Psoas muscle (tissue), 8 donors: ENCODE data around the gene TENT4B. TPM values are rescaled to one million over a fixed set of nuclear protein-coding genes. Genes with fewer than 3 reads are reported as not detected.
"Not testable (repeated sequence)": the region's sequence is repeated elsewhere in the genome, so short reads cannot be mapped to it uniquely, and the experiment has no call there.

Experiments used
- ATAC-seq, 4 donors: fragments of 200-7000 bp; cut with Tn5 transposase; one replicate each; pipeline ENCODE4 v1.9.1; 2020; ENCODE audit warnings: moderate library complexity in 3 of 4, mild to moderate bottlenecking in 2 of 4
- DNase-seq, 2 donors: peaks; one replicate each; pipeline ENCODE4 v3.0.0-alpha.2; 2020
- H3K27ac ChIP-seq: fragments of 200-600 bp; one replicate; pipeline ENCODE4 v1.8.0; 2022
- H3K27me3 ChIP-seq, 3 donors: fragments of 200-600 bp in 1 of 3; one replicate each; pipeline versions ENCODE4 v1.6.1 to v1.8.0; 2013 to 2022; ENCODE audit warnings: low read length in 2 of 3, mild to moderate bottlenecking in 2 of 3, moderate library complexity in 1 of 3; ENCODE audit not compliant: insufficient read depth in 3 of 3
- H3K36me3 ChIP-seq, 2 donors: fragments of 200-600 bp in 1 of 2; one replicate each; pipeline versions ENCODE4 v1.6.1 to v1.8.0; 2013 to 2022; ENCODE audit warnings: low read depth in 1 of 2, mild to moderate bottlenecking in 1 of 2, moderate library complexity in 1 of 2; ENCODE audit not compliant: insufficient read depth in 1 of 2
- H3K4me1 ChIP-seq: fragments of 200-600 bp; one replicate; pipeline ENCODE4 v1.8.0; 2022
- H3K4me3 ChIP-seq: fragments of 200-600 bp; one replicate; pipeline ENCODE4 v1.8.0; 2022; ENCODE audit warnings: mild to moderate bottlenecking
- H3K9me3 ChIP-seq: fragments of 200-600 bp; one replicate; pipeline ENCODE4 v1.8.0; 2022
- WGBS, 3 donors: extraction: QIAGEN DNeasy Blood & Tissue Kit; methylation state at CpG; one replicate each; pipeline versions ENCODE4 v1.1.6 to v1.1.7; 2013; 5-methylcytosine and 5-hydroxymethylcytosine counted together
- intact Hi-C, 2 donors: fragments of 100-400 bp; cut with DNase I; formaldehyde crosslinking; loops; one replicate each; pipeline versions ENCODE4 v1.11.0 to v1.14.2; 2022
- polyA plus RNA-seq, 3 donors: library from polyadenylated mRNA; stranded (reverse); fragments of 200-250 nt; gene quantifications; one replicate each; pipeline ENCODE4 v1.2.3, GENCODE V29; 2013
- total RNA-seq, 4 donors: library from RNA; stranded (reverse); fragmentation: NEBNext Ultra II Directional in 2 of 4; extraction: Animal tissue kit (Norgen Biotek cat#: 25700) in 2 of 4; gene quantifications; one replicate each; pipeline versions ENCODE4 v1.2.1 to v1.2.4, GENCODE V29; 2021 to 2023
- TF ChIP-seq, protein P1 (sequence below): fragments of 200-600 bp; IDR thresholded peaks from one replicate; pipeline ENCODE4 v1.8.0; 2022; ENCODE audit warnings: antibody characterized with exemption
- donor health status: healthy with polysubstance abuse.
- donor health status: DM: no; HTN: no; CAD: no; lungs with moderate emphysema.
- donor health status: Bipolar disorder and iron deficiency.
- donor health status: healthy.
- donor health status: DM: yes; HTN: yes; CAD: no.
- donor health status: DM: no; HTN: no; CAD: no.
- donor health status: DM: no; HTN: no; CAD: no.
- donor health status: DM: yes; HTN: yes; CAD: no.

Gene TENT4B
- total and polyA plus RNA-seq, 7 donors: 3.5 to 9.7 (median 7.1) TPM

- DNase-seq (no peak), ATAC-seq (no peak)
- Histone ChIP-seq H3K9me3 (no peaks in the 10 kb centered on the region), H3K4me3 (no peak overlapping the region), H3K27me3 (no peaks in the 10 kb centered on the region), H3K36me3 (no peaks in the 10 kb centered on the region), H3K27ac (no peak overlapping the region), H3K4me1 (peaks cover 20% of the 10 kb centered on the region)
- TF ChIP-seq, protein P1, sequence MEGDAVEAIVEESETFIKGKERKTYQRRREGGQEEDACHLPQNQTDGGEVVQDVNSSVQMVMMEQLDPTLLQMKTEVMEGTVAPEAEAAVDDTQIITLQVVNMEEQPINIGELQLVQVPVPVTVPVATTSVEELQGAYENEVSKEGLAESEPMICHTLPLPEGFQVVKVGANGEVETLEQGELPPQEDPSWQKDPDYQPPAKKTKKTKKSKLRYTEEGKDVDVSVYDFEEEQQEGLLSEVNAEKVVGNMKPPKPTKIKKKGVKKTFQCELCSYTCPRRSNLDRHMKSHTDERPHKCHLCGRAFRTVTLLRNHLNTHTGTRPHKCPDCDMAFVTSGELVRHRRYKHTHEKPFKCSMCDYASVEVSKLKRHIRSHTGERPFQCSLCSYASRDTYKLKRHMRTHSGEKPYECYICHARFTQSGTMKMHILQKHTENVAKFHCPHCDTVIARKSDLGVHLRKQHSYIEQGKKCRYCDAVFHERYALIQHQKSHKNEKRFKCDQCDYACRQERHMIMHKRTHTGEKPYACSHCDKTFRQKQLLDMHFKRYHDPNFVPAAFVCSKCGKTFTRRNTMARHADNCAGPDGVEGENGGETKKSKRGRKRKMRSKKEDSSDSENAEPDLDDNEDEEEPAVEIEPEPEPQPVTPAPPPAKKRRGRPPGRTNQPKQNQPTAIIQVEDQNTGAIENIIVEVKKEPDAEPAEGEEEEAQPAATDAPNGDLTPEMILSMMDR: no peak
- 62 to 78% (median 63%) methylated on average over 7 of the region's 7 CpGs for WGBS, 3 donors
- intact Hi-C loops: no loop called here
Measured at GRCh38 chr16:50167556-50167955, 14.4 kb downstream of the TENT4B start.

DNA sequence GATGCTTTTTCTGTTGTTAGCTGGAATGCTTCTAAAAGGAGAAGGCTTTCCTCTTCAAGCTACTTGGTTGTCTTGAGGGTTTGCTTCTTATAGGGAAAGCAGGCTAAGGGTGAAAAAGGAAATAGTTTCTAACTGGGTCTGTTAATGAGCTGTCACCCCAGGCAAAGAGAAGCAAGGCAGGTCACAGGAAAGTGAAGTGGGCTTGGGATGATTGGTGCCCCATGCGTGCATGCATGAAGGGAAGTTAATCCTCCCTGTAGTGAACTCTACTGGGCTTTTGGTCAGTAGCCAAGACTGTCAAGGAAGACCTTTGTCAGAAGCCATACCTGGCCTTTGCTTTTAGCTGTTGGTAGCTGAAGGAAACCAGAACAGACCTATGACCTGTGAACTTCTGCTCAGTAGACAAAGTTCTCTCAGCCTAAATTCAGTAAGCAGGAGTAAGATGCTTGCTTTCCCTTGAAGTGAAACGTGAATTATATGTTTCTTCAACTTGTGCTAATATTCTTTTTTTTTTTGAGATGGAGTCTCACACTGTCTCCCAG, 16.5 kb downstream of the TENT4B start:
- intact Hi-C loops: no loop called here
- TF ChIP-seq, protein P1: no peak
- no peak overlapping the region for H3K27ac ChIP-seq
- no peaks in the 10 kb centered on the region for H3K9me3 ChIP-seq
- WGBS, 3 donors: 64 to 78% (median 73%) methylated on average over 2 of the region's 2 CpGs
- no peaks in the 10 kb centered on the region for H3K27me3 ChIP-seq
- H3K4me1 ChIP-seq: peaks cover 22% of the 10 kb centered on the region
- ATAC-seq (no peak), DNase-seq (no peak)
- no peak overlapping the region for H3K4me3 ChIP-seq
- no peaks in the 10 kb centered on the region for H3K36me3 ChIP-seq

DNA sequence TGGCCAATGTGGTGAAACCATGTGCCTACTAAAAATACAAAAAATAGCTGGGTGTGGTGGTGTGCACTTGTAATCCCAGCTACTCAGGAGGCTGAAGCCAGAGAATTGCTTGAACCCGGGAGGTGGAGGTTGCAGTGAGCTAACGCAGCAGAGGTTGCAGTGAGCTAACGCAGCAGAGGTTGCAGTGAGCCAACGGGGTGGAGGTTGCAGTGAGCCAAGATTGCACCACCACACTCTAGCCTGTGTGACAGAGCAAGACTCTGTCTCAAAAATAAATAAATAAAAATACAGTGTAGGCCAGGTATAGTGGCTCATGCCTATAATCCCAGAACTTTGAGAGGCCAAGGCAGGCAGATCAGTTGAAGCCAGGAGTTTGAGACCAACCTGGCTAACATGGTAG, 18.7 kb downstream of the TENT4B start:
- DNase-seq, H3K27me3 ChIP-seq, H3K9me3 ChIP-seq, intact Hi-C loops, H3K27ac ChIP-seq, H3K4me3 ChIP-seq, H3K36me3 ChIP-seq: not testable (repeated sequence)
- ATAC-seq: peak in 2 of 4 donors; percentile 33 to 43
- H3K4me1 ChIP-seq: peaks cover 19% of the 10 kb centered on the region
- WGBS, 3 donors: 80 to 91% (median 83%) methylated on average over 4 of the region's 4 CpGs

DNA sequence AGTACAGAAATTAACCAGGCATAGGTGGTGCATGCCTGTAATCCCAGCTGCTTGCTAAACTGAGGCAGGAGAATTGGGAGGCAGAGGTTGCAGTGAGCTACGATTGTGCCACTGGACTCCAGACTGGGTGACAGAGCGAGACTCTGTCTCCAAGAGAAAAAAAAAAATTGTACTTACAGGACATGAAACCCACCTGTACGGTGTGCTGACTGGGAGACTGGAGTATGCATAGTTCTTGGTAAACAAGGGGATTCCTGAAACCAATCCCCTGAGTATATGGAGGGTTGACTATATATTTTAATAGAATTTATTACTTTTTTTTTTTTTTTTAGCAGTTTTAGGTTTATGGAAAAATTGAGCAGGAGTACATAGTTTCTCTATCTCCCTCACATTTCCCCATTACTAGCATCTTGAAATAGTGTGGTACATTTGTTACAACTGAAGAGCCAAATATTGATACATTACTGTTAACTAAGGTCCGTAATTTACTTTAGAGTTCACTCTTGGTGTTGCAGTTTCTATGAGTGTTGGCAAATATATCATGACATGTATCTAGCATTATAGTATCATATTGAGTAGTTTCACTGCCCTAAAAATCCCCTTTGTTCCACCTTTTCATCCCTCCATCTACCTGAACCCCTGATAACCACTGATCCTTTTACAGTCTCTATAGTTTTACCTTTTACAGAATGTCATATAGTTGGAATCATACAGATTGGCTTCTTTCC, 19.3 kb downstream of the TENT4B start:
- intact Hi-C loops: no loop called here
- H3K4me1 ChIP-seq: peaks cover 13% of the 10 kb centered on the region
- WGBS, 3 donors: 69 to 72% (median 70%) methylated on average over 4 of the region's 4 CpGs

GRCh38 chr16:50173316-50173715, 20.2 kb downstream of the TENT4B start:
- no peak for DNase-seq
- Histone ChIP-seq H3K4me3 (no peak overlapping the region), H3K4me1 (peaks cover 11% of the 10 kb centered on the region), H3K27ac (no peak overlapping the region), H3K36me3 (no peaks in the 10 kb centered on the region), H3K27me3 (no peaks in the 10 kb centered on the region), H3K9me3 (no peaks in the 10 kb centered on the region)
- TF ChIP-seq, protein P1: no peak
- no peak for ATAC-seq
- WGBS, 3 donors: 77 to 86% (median 82%) methylated on average over 5 of the region's 5 CpGs
- intact Hi-C loops: no loop called here

More for the DNA sequence above, 19.3 kb downstream of the TENT4B start:
- TF ChIP-seq, protein P1: no peak
- Histone ChIP-seq H3K9me3 (no peaks in the 10 kb centered on the region), H3K36me3 (no peaks in the 10 kb centered on the region), H3K27me3 (no peaks in the 10 kb centered on the region), H3K27ac (no peak overlapping the region), H3K4me3 (no peak overlapping the region)
- DNase-seq (no peak), ATAC-seq (no peak)
